Endothelial cell of umbilical vein (primary cell): ENCODE measurements around the gene CACNA1E. TPM values are rescaled to one million over a fixed set of nuclear protein-coding genes. Genes with fewer than 3 reads are reported as not detected.
"Not testable (repeated sequence)": the region's sequence is repeated elsewhere in the genome, so short reads cannot be mapped to it uniquely, and the experiment has no call there.

Experiments
- BruUV-seq: library from RNA; stranded (reverse); fragments of 400-500 nt; replicated peaks from 2 replicates; lab custom pipeline; 2021; lab: Mats Ljungman, UMichigan
- CTCF ChIA-PET: fragments of 300-600, 350-600 bp; sonication (Branson Sonifier 250); formaldehyde crosslinking; loops from one replicate; lab custom pipeline; 2021; ENCODE audit warnings: antibody characterized with exemption, inconsistent platforms; lab: Charles Lee
- POLR2A ChIA-PET: fragments of 300-600, 350-600 bp; sonication (Branson Sonifier 250); formaldehyde crosslinking; loops from one replicate; lab custom pipeline; 2021; ENCODE audit warnings: antibody characterized with exemption, inconsistent platforms; lab: Charles Lee
- DNase-seq: peaks from one replicate; pipeline ENCODE4 v3.0.0-alpha.2; 2011; ENCODE audit warnings: low read depth, low spot score
- FAIRE-seq: peaks from 2 replicates; lab custom pipeline; 2011; peaks lifted over from hg19 to GRCh38; lab: Jason Lieb, UNC
- H2AFZ ChIP-seq: 2 replicates; pipeline ENCODE4 v1.6.0; 2012; ENCODE audit warnings: low read depth, low read length, control low read depth, inconsistent platforms
- H3K27ac ChIP-seq: 2 replicates; pipeline ENCODE4 v1.5.1; 2011; ENCODE audit warnings: low read depth, mild to moderate bottlenecking, control low read depth, low read length, moderate library complexity; ENCODE audit not compliant: insufficient read depth
- H3K27me3 ChIP-seq, 2 experiments: 2 replicates each; pipeline versions ENCODE4 v1.6.0 to v1.6.1; 2011; ENCODE audit warnings: low read length in 2 of 2, mixed read lengths in 1 of 2; ENCODE audit not compliant: control insufficient read depth in 2 of 2, insufficient read depth in 2 of 2
- H3K36me3 ChIP-seq, 2 experiments: 2 replicates in 1 of 2; 3 replicates in 1 of 2; pipeline ENCODE4 v1.5.1; 2011; ENCODE audit warnings: low read length in 2 of 2, mild to moderate bottlenecking in 1 of 2, moderate library complexity in 1 of 2; ENCODE audit not compliant: control insufficient read depth in 2 of 2, insufficient read depth in 2 of 2; ENCODE audit errors: extremely low read depth in 1 of 2
- H3K4me1 ChIP-seq: 3 replicates; pipeline ENCODE4 v1.5.1; 2011; ENCODE audit warnings: mild to moderate bottlenecking, low read length; ENCODE audit not compliant: control insufficient read depth, insufficient read depth; ENCODE audit errors: extremely low read depth
- H3K4me2 ChIP-seq: 2 replicates; pipeline ENCODE4 v1.6.1; 2011; ENCODE audit warnings: low read length, control low read depth, mixed read lengths; ENCODE audit not compliant: insufficient read depth
- H3K4me3 ChIP-seq, 3 experiments: fragments of 200-600 bp in 1 of 3; sonication (generic), shearing (Covaris generic) in 1 of 3; replicated peaks in 1 of 3; 2 replicates each; pipeline ENCODE4 v1.5.1; 2011 to 2016; ENCODE audit warnings: control low read depth in 3 of 3, low read length in 3 of 3, mild to moderate bottlenecking in 2 of 3, inconsistent platforms in 1 of 3, low read depth in 1 of 3, moderate library complexity in 1 of 3; ENCODE audit not compliant: insufficient read depth in 1 of 3
- H3K79me2 ChIP-seq: 2 replicates; pipeline ENCODE4 v1.6.0; 2012; ENCODE audit warnings: low read length, inconsistent platforms; ENCODE audit not compliant: control insufficient read depth, insufficient read depth
- H3K9ac ChIP-seq: replicated peaks from 2 replicates; pipeline ENCODE3; 2011; ENCODE audit warnings: low read length, control low read depth; ENCODE audit not compliant: insufficient read depth; ENCODE audit errors: extremely low read depth
- H3K9me1 ChIP-seq: replicated peaks from 3 replicates; pipeline ENCODE4 v1.6.0; 2011; ENCODE audit warnings: mild to moderate bottlenecking, low read length; ENCODE audit not compliant: control insufficient read depth, insufficient read depth; ENCODE audit errors: extremely low read depth
- H3K9me3 ChIP-seq: replicated peaks from 2 replicates; pipeline ENCODE4 v1.5.1; 2012; ENCODE audit warnings: low read length, inconsistent platforms; ENCODE audit not compliant: control insufficient read depth, insufficient read depth
- H4K20me1 ChIP-seq: replicated peaks from 2 replicates; pipeline ENCODE3; 2011; ENCODE audit warnings: mild to moderate bottlenecking, low read length; ENCODE audit not compliant: control insufficient read depth, insufficient read depth; ENCODE audit errors: extremely low read depth
- CTCF ChIP-seq, 2 donors: IDR thresholded peaks; 1 replicate in 1 of 2; 2 replicates in 1 of 2; pipeline ENCODE4 v1.5.1; 2011; ENCODE audit warnings: low read length in 2 of 2, mild to moderate bottlenecking in 2 of 2, moderate library complexity in 2 of 2, control low read depth in 1 of 2, inconsistent platforms in 1 of 2, low read depth in 1 of 2; ENCODE audit not compliant: insufficient read depth in 1 of 2; ENCODE audit errors: extremely low read depth in 1 of 2
- GATA2 ChIP-seq: IDR thresholded peaks from 2 replicates; pipeline ENCODE4 v1.7.0; 2011; ENCODE audit warnings: low read depth, mild to moderate bottlenecking, moderate library complexity, mixed read lengths, low read length; ENCODE audit not compliant: insufficient read length, insufficient read depth
- JUN ChIP-seq: IDR thresholded peaks from 2 replicates; pipeline ENCODE4 v1.6.1; 2011; ENCODE audit warnings: borderline replicate concordance, low read depth; ENCODE audit not compliant: insufficient read length, insufficient read depth
- MYC ChIP-seq: IDR thresholded peaks from one replicate; pipeline ENCODE4 v1.6.1; 2011; ENCODE audit warnings: mild to moderate bottlenecking, low read depth, low read length
- POLR2AphosphoS5 ChIP-seq: IDR thresholded peaks from 2 replicates; pipeline ENCODE4 v1.6.1; 2012; ENCODE audit warnings: low read depth, mild to moderate bottlenecking, control low read depth, low read length, moderate library complexity; ENCODE audit not compliant: insufficient read depth
- dilution Hi-C: fragments of 300-500 bp; cut with MboI; formaldehyde crosslinking; loops from one replicate; pipeline ENCODE4 v1.15.0; 2019; ENCODE audit warnings: low sequenced_read_pairs; ENCODE audit not compliant: extremely low pct_ligation_motif_present
- intact Hi-C: fragments of 100-400 bp; cut with micrococcal nuclease; formaldehyde crosslinking; loops from one replicate; pipeline ENCODE4 v1.10.0; 2022
- polyA plus RNA-seq, 4 experiments: library from polyadenylated mRNA; depleted of rRNA in 3 of 4; stranded (reverse) in 3 of 4; unstranded in 1 of 4; fragments of >200 nt; gene quantifications; 2 replicates each; pipeline versions ENCODE4 v1.2.1 to v1.2.3, GENCODE V29; 2011 to 2012; ENCODE audit warnings: missing spikeins in 1 of 4
- total RNA-seq: library from RNA; stranded (reverse); gene quantifications from 2 replicates; pipeline ENCODE4 v1.2.3, GENCODE V29; 2021

The CACNA1E gene
- total and polyA plus RNA-seq, 2 donors (not counting 3 experiments of a cell fraction or from before 2014, with no cell fraction given), result not detected

DNA sequence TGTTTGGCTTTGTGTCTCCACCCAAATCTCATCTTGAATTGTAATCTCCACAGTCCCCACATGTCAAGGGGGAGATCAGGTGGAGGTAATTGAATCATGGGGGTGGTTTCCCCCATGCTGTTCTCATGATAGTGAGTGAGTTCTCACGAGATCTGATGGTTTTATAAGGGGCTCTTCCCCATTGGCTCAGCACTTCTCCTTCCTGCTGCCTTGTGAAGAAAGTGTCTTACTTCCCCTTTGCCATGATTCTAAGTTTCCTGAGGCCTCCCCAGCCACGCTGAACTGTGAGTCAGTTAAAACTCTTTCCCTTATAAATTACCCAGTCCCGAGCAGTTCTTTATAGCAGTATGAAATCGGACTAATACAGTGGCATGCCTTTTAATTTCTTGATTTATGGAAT lies 59.1 kb downstream of the CACNA1E start:
- intact Hi-C loops, H3K4me3 ChIP-seq: not testable (repeated sequence)

DNA sequence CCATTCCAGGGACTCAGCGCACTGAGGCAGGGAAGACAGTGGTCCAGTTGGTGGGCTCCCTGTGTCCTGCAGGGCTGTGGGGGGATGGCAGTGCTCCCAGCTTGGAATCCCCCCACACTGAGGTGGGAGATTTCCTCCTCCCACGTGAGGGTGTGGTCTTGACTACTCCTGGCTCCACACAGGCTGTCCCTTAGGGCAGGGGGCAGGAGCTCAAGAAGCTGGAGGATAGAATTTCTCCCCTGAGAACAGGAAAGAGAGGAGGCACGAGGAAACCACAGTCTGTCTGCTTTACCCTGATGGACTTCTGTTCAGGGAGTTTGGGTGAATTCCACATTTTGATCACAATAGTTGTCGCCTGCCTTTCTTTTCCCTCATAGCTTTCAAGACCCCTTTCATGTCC lies 62.1 kb downstream of the CACNA1E start:
- FAIRE-seq (no peak), DNase-seq (no peak)
- POLR2A ChIA-PET, result no interaction called here
- Histone ChIP-seq H2AFZ (no peak overlapping the region), H3K36me3 (no peaks in the 10 kb centered on the region), H3K27ac (no peak overlapping the region), H3K9ac (no peak overlapping the region), H3K4me3 (no peak overlapping the region), H3K9me3 (no peaks in the 10 kb centered on the region), H3K4me1 (no peaks in the 10 kb centered on the region), H3K79me2 (no peaks in the 10 kb centered on the region), H4K20me1 (no peaks in the 10 kb centered on the region), H3K27me3 (no peaks in the 10 kb centered on the region), H3K4me2 (no peak overlapping the region), H3K9me1 (no peaks in the 10 kb centered on the region)
- intact Hi-C loops (no loop called here), dilution Hi-C loops (no loop called here)
- CTCF ChIA-PET, result no interaction called here
- TF ChIP-seq MYC (no peak), CTCF (IDR thresholded peaks at IDR 0.05; ENCODE audit: extremely low read depth in 1 of 2, insufficient read depth in 1 of 2, low read depth in 1 of 2, low read length in 2 of 2) (no peak), GATA2 (no peak), POLR2AphosphoS5 (no peak), JUN (no peak)
- BruUV-seq, result no TSS peak

More for the DNA sequence above, 59.1 kb downstream of the CACNA1E start:
- FAIRE-seq, H4K20me1 ChIP-seq, POLR2A ChIA-PET, BruUV-seq, H3K79me2 ChIP-seq, H3K9me3 ChIP-seq, H3K9me1 ChIP-seq, H3K9ac ChIP-seq, H3K4me1 ChIP-seq, DNase-seq, H3K36me3 ChIP-seq, H3K4me2 ChIP-seq, dilution Hi-C loops, H2AFZ ChIP-seq, H3K27me3 ChIP-seq, CTCF ChIA-PET, H3K27ac ChIP-seq: not testable (repeated sequence)
